HepG2 (cell line): Measurements from ENCODE around the gene NRBP1. TPM values are rescaled to one million over a fixed set of nuclear protein-coding genes. Genes with fewer than 3 reads are reported as not detected.

Experiments used
- AGO1 ChIP-seq: fragments of 200-400 bp; formaldehyde crosslinking; IDR thresholded peaks from 2 replicates; pipeline ENCODE4 v1.6.1; 2017; ENCODE audit warnings: mild to moderate bottlenecking, low read depth, low read length, moderate library complexity; ENCODE audit not compliant: poor library complexity, severe bottlenecking
- ARID3A ChIP-seq: IDR thresholded peaks from 2 replicates; pipeline ENCODE4 v1.6.1; 2012; ENCODE audit warnings: low read depth, low read length, improper control_type of control experiment
- BORCS8-MEF2B ChIP-seq: sonication (generic); formaldehyde crosslinking; IDR thresholded peaks from 2 replicates; pipeline ENCODE4 v1.8.0; 2022; ENCODE audit warnings: mild to moderate bottlenecking, missing genetic modification reagents
- CBFB ChIP-seq: sonication (generic); formaldehyde crosslinking; IDR thresholded peaks from 2 replicates; pipeline ENCODE4 v1.4.0; 2020; ENCODE audit warnings: missing genetic modification reagents
- CENPBD1 ChIP-seq: sonication (generic); formaldehyde crosslinking; IDR thresholded peaks from 2 replicates; pipeline ENCODE4 v1.8.0; 2022; ENCODE audit warnings: missing genetic modification reagents, low read depth, mild to moderate bottlenecking, borderline replicate concordance
- ELF3 ChIP-seq: IDR thresholded peaks from 2 replicates; pipeline ENCODE4 v1.6.1; 2016; ENCODE audit warnings: missing genetic modification reagents, missing compliant biosample characterization
- FOSL2 ChIP-seq: sonication (generic); formaldehyde crosslinking; IDR thresholded peaks from 2 replicates; pipeline ENCODE4 v1.4.0; 2020; ENCODE audit warnings: missing genetic modification reagents
- FOXP1 ChIP-seq, 2 experiments: fragments of 450-650 bp in 1 of 2; IDR thresholded peaks; 2 replicates each; pipeline ENCODE4 v1.6.1; 2017 to 2018; ENCODE audit warnings: antibody characterized with exemption in 1 of 2
- MED1 ChIP-seq: sonication (generic); formaldehyde crosslinking; IDR thresholded peaks from 2 replicates; pipeline ENCODE4 v1.4.0; 2020; ENCODE audit warnings: missing genetic modification reagents
- NPAS2 ChIP-seq: sonication (generic); formaldehyde crosslinking; IDR thresholded peaks from 2 replicates; pipeline ENCODE4 v1.8.0; 2022; ENCODE audit warnings: mild to moderate bottlenecking, missing genetic modification reagents, borderline replicate concordance
- RELA ChIP-seq: sonication (generic); formaldehyde crosslinking; IDR thresholded peaks from 2 replicates; pipeline ENCODE4 v1.4.0; 2020; ENCODE audit warnings: missing genetic modification reagents
- SUZ12 ChIP-seq: fragments of 150-350 bp; IDR thresholded peaks from 2 replicates; pipeline ENCODE4 v1.6.1; 2014; ENCODE audit warnings: low read depth, low read length
- ZEB1 ChIP-seq: IDR thresholded peaks from 2 replicates; pipeline ENCODE4 v1.6.1; 2012; ENCODE audit warnings: mild to moderate bottlenecking, low read depth, inconsistent platforms; ENCODE audit not compliant: insufficient replicate concordance
- ZGPAT ChIP-seq: IDR thresholded peaks from 2 replicates; pipeline ENCODE4 v1.6.1; 2016; ENCODE audit warnings: mild to moderate bottlenecking
- ZMYM2 ChIP-seq: sonication (generic); formaldehyde crosslinking; IDR thresholded peaks from 2 replicates; pipeline ENCODE4 v1.8.0; 2022; ENCODE audit warnings: mild to moderate bottlenecking, missing genetic modification reagents
- ZMYM4 ChIP-seq: sonication (generic); formaldehyde crosslinking; IDR thresholded peaks from 2 replicates; pipeline ENCODE4 v1.8.1; 2023; ENCODE audit warnings: mild to moderate bottlenecking, missing genetic modification reagents
- ZNF12 ChIP-seq: sonication (generic); formaldehyde crosslinking; IDR thresholded peaks from 2 replicates; pipeline ENCODE4 v1.5.0; 2020; ENCODE audit warnings: missing genetic modification reagents
- ZNF20 ChIP-seq: sonication (generic); formaldehyde crosslinking; IDR thresholded peaks from 2 replicates; pipeline ENCODE4 v1.4.0; 2020; ENCODE audit warnings: mild to moderate bottlenecking, moderate library complexity, missing genetic modification reagents
- ZNF256 ChIP-seq: sonication (generic); formaldehyde crosslinking; conservative IDR thresholded peaks from 2 replicates; pipeline ENCODE4 v1.4.0; 2020; ENCODE audit warnings: missing genetic modification reagents
- ZNF644 ChIP-seq: IDR thresholded peaks from 2 replicates; pipeline ENCODE4 v1.6.1; 2016; ENCODE audit warnings: low read depth
- ZNF687 ChIP-seq: sonication (generic); formaldehyde crosslinking; IDR thresholded peaks from 2 replicates; pipeline ENCODE4 v1.5.1; 2020; ENCODE audit warnings: mild to moderate bottlenecking, missing genetic modification reagents, moderate library complexity
- ZNF709 ChIP-seq: sonication (generic); formaldehyde crosslinking; IDR thresholded peaks from 2 replicates; pipeline ENCODE4 v1.5.0; 2020; ENCODE audit warnings: mild to moderate bottlenecking, missing genetic modification reagents
- ZNF749 ChIP-seq: sonication (generic); formaldehyde crosslinking; IDR thresholded peaks from 2 replicates; pipeline ENCODE4 v1.8.0; 2022; ENCODE audit warnings: mild to moderate bottlenecking, missing genetic modification reagents, moderate library complexity, borderline replicate concordance
- ZNF792 ChIP-seq: IDR thresholded peaks from 2 replicates; pipeline ENCODE4 v1.6.1; 2016
- polyA plus RNA-seq, 8 experiments: library from polyadenylated mRNA; depleted of rRNA in 3 of 8; stranded (reverse) in 7 of 8; unstranded in 1 of 8; fragments of >200 nt; fragmentation: Illumina TruSeq in 4 of 8; extraction: Trizol in 4 of 8; gene quantifications; 2 replicates each; pipeline versions ENCODE4 v1.2.1 to v1.2.3, GENCODE V29; 2011 to 2016; ENCODE audit warnings: low read depth in 4 of 8, missing spikeins in 1 of 8, mixed read lengths in 1 of 8; ENCODE audit not compliant: insufficient read depth in 1 of 8
- total RNA-seq, 5 experiments: library from RNA; depleted of rRNA; stranded (reverse); fragments of >200 nt; fragmentation: Illumina TruSeq; extraction: Trizol; gene quantifications; 2 replicates each; pipeline ENCODE4 v1.2.3, GENCODE V29; 2016; ENCODE audit warnings: low read depth in 1 of 5

Gene NRBP1
- total and polyA plus RNA-seq, 2 of the 13 experiments (the other 11 are each of a cell fraction or from before 2014, with no cell fraction given): 165 to 240 TPM

GRCh38 chr2:27412419-27413152, 15.8 kb upstream of the NRBP1 start (continued):
- TF ChIP-seq BORCS8-MEF2B (CRISPR knock-in tag): no peak
- TF ChIP-seq FOSL2 (CRISPR knock-in tag): peak; percentile 30; the same call in 1 of the 2 replicates
- no peak for TF ChIP-seq ZNF749 (CRISPR knock-in tag)
- no peak for TF ChIP-seq CENPBD1 (CRISPR knock-in tag)
- no peak for TF ChIP-seq ZNF687
- TF ChIP-seq SUZ12: no peak
- TF ChIP-seq ZMYM4 (CRISPR knock-in tag): no peak
- no peak for TF ChIP-seq ZNF20 (CRISPR knock-in tag)
- TF ChIP-seq ARID3A: 0 out of 2 replicates have a peak, but pooled peaks have one; percentile 11
- TF ChIP-seq ZNF709 (CRISPR knock-in tag): no peak
- no peak for TF ChIP-seq RELA (CRISPR knock-in tag)
- TF ChIP-seq ZNF12 (CRISPR knock-in tag): no peak
- TF ChIP-seq ZGPAT (CRISPR knock-in tag): 0 out of 2 replicates have a peak, but pooled peaks have one; percentile 43
- 0 out of 2 replicates have a peak, but pooled peaks have one; percentile 60 for TF ChIP-seq ZNF792 (CRISPR knock-in tag)
- TF ChIP-seq ZEB1: no peak
- TF ChIP-seq ZMYM2 (CRISPR knock-in tag): no peak
- peak; percentile 12; the same call in 1 of the 2 replicates for TF ChIP-seq MED1 (CRISPR knock-in tag)
- TF ChIP-seq ZNF644 (CRISPR knock-in tag): peak; percentile 70; the same call in 1 of the 2 replicates
- TF ChIP-seq FOXP1 (IDR thresholded peaks at IDR 0.05): 0 out of 2 replicates have a peak, but pooled peaks have one; percentile 54
- peak; percentile 30; the same call in 1 of the 2 replicates for TF ChIP-seq FOXP1 (CRISPR knock-in tag; IDR thresholded peaks at IDR 0.05)
- TF ChIP-seq ZNF256: no peak
- no peak for TF ChIP-seq AGO1
- no peak for TF ChIP-seq NPAS2 (CRISPR knock-in tag)
- no peak for TF ChIP-seq ELF3 (CRISPR knock-in tag)
- no peak for TF ChIP-seq CBFB (CRISPR knock-in tag)
